ENCODE results near the gene ADGRE1.

GRCh38 chr19:6864325-6864940 lies 22.9 kb upstream of the ADGRE1 start:
- TF ChIP-seq CTCF (conservative IDR thresholded peaks at IDR 0.05; ENCODE audit: low read depth in 2 of 2), result no peak
- no peak for TF ChIP-seq NANOG (IDR thresholded peaks at IDR 0.05; ENCODE audit: borderline replicate concordance)
- no peak for TF ChIP-seq EZH2 (IDR thresholded peaks at IDR 0.05; ENCODE audit: low read depth, unreplicated experiment)
- TF ChIP-seq POLR2AphosphoS5 (IDR thresholded peaks at IDR 0.05; ENCODE audit: low read depth), result no peak
- no peak for TF ChIP-seq CREB1 (CRISPR knock-in tag; IDR thresholded peaks at IDR 0.05; ENCODE audit: low read depth)
- TF ChIP-seq JUNB (IDR thresholded peaks at IDR 0.05; ENCODE audit: unreplicated experiment), result no peak
- no peak for TF ChIP-seq EZH2phosphoT487 (IDR thresholded peaks at IDR 0.05; ENCODE audit: unreplicated experiment)
- TF ChIP-seq REST (IDR thresholded peaks at IDR 0.05; ENCODE audit: unreplicated experiment), result no peak

All from GM23338 (cell line).